Subcutaneous adipose tissue (tissue), 4 donors: ENCODE data around the gene JAKMIP1. TPM values are rescaled to one million over a fixed set of nuclear protein-coding genes. Genes with fewer than 3 reads are reported as not detected.

Experiments
- CTCF ChIP-seq: fragments of 450-650 bp; IDR thresholded peaks from one replicate; pipeline ENCODE4 v1.5.1; 2016; ENCODE audit warnings: low read depth, mild to moderate bottlenecking, control low read depth, antibody characterized with exemption, moderate library complexity
- total RNA-seq, 4 donors: library from RNA; depleted of rRNA; stranded (reverse); fragments of >200 nt; gene quantifications; one replicate each; pipeline ENCODE4 v1.1.0, GENCODE V29; 2016

JAKMIP1 gene
- total RNA-seq, 4 donors from 2014 or later, result 0.33 to 0.88 (median 0.36) TPM

- TF ChIP-seq CTCF, result no peak
These were observed 106.7 kb downstream of the JAKMIP1 start for GRCh38 chr4:6093671-6094070.

GRCh38 chr4:6092971-6093370 lies 107.4 kb downstream of the JAKMIP1 start:
- TF ChIP-seq CTCF, result no peak

- TF ChIP-seq CTCF, result no peak
These were observed 108.2 kb downstream of the JAKMIP1 start for GRCh38 chr4:6092131-6092530.

- TF ChIP-seq CTCF, result no peak
These were observed 109.4 kb downstream of the JAKMIP1 start for GRCh38 chr4:6090931-6091330.

DNA sequence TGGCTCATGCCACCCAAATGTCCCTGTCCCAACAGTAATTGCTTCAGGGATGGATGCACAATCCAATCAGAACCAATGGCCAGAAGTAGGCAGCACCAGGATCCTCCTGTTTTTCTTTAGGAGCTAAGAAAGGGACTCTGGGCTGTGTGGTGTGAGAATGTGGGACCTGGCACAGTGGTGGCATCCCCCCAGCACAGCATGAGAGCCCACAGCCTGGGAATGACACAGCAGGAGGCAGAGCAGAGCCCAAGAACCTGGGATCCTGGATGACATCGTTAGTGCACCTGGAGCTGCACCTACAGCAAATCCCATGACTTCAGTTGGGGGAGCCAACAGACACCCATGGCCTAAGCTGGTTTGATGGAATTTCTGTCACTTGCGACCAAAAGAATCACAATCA lies 111.4 kb downstream of the JAKMIP1 start:
- TF ChIP-seq CTCF, result no peak

DNA sequence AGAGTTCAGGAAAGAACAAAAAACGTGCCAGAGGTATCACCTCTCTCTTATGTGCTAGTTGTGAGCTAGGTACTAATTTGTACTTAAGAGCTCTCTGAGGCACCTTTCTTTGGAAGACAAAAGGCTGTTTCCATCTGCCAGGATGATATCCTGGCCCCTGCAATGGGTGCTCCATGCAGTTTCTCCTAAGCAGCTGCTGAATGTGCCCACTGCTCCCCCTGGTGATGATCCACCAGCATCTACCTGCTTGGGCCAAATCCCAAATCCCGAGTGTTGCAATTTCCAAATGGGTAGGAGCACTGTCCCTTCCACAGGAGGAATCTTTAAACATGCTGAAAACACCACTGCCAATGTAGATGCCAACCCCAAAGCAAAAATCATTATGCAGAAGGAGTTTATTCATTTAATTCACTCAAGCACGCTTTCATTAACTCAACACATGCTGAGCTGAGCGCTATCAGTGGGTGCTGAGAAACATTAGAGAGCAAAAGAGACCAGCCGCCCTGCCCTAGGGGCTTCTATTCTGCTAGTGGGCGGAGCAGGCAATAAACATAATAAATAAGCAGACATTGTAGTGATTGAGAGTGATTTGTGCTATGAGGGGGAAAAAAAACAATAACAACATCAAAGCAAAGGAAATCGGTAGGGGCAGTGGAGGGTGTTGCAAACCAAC lies 112.5 kb downstream of the JAKMIP1 start:
- no peak for TF ChIP-seq CTCF

DNA sequence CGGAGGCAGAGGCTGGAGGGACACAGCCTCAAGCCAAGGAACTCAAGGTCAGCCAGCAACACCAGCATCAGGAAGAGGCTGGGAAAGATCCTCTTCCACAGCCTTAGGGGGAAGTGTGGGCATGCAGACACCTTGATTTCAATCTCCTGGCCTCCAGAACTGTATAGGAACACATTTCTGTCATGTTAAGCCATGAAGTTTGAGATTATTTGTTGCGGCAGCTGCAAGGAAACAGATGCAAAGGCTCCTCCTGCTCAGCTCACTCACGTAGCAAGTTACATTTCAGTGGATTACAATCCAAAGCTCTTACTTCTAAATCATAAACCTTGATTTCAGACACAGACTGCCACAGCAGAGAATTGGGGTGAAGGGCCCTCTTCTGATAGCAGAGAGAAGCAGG lies 113.5 kb downstream of the JAKMIP1 start:
- TF ChIP-seq CTCF, result no peak
